Upper lobe of left lung (tissue), 6 donors: ENCODE results near the gene PSMB4. TPM values are rescaled to one million over a fixed set of nuclear protein-coding genes. Genes with fewer than 3 reads are reported as not detected.

Experiments
- ATAC-seq, 2 donors: fragments of 200-7000 bp; cut with Tn5 transposase; one replicate each; pipeline ENCODE4 v1.9.1; 2022; ENCODE audit warnings: mild to moderate bottlenecking in 2 of 2, moderate library complexity in 2 of 2; ENCODE audit not compliant: low FRiP score in 2 of 2
- DNase-seq, 2 donors: peaks; one replicate each; pipeline ENCODE4 v3.0.0-alpha.2; 2019 to 2020
- H3K27ac ChIP-seq, 4 donors: fragments of 200-600 bp; sonication (generic); one replicate each; pipeline ENCODE4 v1.5.1; 2016 to 2019
- H3K27me3 ChIP-seq, 4 donors: fragments of 200-600 bp; sonication (generic); one replicate each; pipeline ENCODE4 v1.5.1; 2017 to 2019
- H3K36me3 ChIP-seq, 4 donors: fragments of 200-600 bp; sonication (generic); one replicate each; pipeline ENCODE4 v1.5.1; 2016 to 2019
- H3K4me1 ChIP-seq, 4 donors: fragments of 200-600 bp; sonication (generic); one replicate each; pipeline ENCODE4 v1.5.1; 2018 to 2019
- H3K4me3 ChIP-seq, 4 donors: fragments of 200-600 bp; sonication (generic); one replicate each; pipeline ENCODE4 v1.5.1; 2017 to 2019; ENCODE audit warnings: mild to moderate bottlenecking in 2 of 4, moderate library complexity in 1 of 4
- H3K9me3 ChIP-seq, 4 donors: fragments of 200-600 bp; sonication (generic); one replicate each; pipeline ENCODE4 v1.5.1; 2018 to 2019
- CTCF ChIP-seq, 6 experiments: fragments of 450-650 bp in 4 of 6; fragments of 200-600 bp in 2 of 6; sonication (generic) in 2 of 6; IDR thresholded peaks; one replicate each; pipeline ENCODE4 v1.5.1; 2016 to 2019; ENCODE audit warnings: antibody characterized with exemption in 6 of 6
- EP300 ChIP-seq, 4 donors: sonication (generic); formaldehyde crosslinking; IDR thresholded peaks; one replicate each; pipeline ENCODE4 v1.5.1; 2017; ENCODE audit warnings: antibody characterized with exemption in 4 of 4, control low read depth in 2 of 4
- POLR2A ChIP-seq, 4 donors: fragments of 450-650 bp; IDR thresholded peaks; one replicate each; pipeline ENCODE4 v1.5.1; 2016 to 2017; ENCODE audit warnings: antibody characterized with exemption in 4 of 4, mild to moderate bottlenecking in 2 of 4
- POLR2AphosphoS5 ChIP-seq, 2 donors: sonication (generic); formaldehyde crosslinking; IDR thresholded peaks; one replicate each; pipeline ENCODE4 v1.5.1; 2017; ENCODE audit warnings: antibody characterized with exemption in 2 of 2
- WGBS, 2 donors: methylation state at CpG; one replicate each; pipeline ENCODE4 v1.1.5; 2017 to 2018; 5-methylcytosine and 5-hydroxymethylcytosine counted together
- total RNA-seq, 6 donors: library from RNA; depleted of rRNA in 4 of 6; stranded (reverse); fragments of >200 nt in 4 of 6; gene quantifications; one replicate each; pipeline versions ENCODE4 v1.1.0 to v1.2.1, GENCODE V29; 2016 to 2021
- donor health status: DM: no; HTN: no; CAD: no; lungs with moderate emphysema.
- donor health status: DM: no; HTN: yes; CAD: no; lungs with severe emphysema.

PSMB4 gene
- total RNA-seq, 6 donors from 2014 or later = 127 to 216 (median 179) TPM

GRCh38 chr1:151362308-151363155 lies 36.8 kb upstream of the PSMB4 start:
- Histone ChIP-seq H3K27me3 (no peaks in the 10 kb centered on the region), H3K36me3 (peaks cover 14 to 45% (median 37%) of the 10 kb centered on the region in 4 donors), H3K9me3 (peaks cover 0 to 11% (median 2%) of the 10 kb centered on the region in 4 donors), H3K27ac (no peak overlapping the region), H3K4me3 (no peak overlapping the region), H3K4me1 (no peaks in the 10 kb centered on the region)
- WGBS, 2 donors = 96 to 100% methylated on average over 3 of the region's 3 CpGs
- DNase-seq (no peak), ATAC-seq (no peak)
- no peak for TF ChIP-seq POLR2AphosphoS5 (IDR thresholded peaks at IDR 0.05)
- no peak for TF ChIP-seq POLR2A (IDR thresholded peaks at IDR 0.05)
- TF ChIP-seq CTCF (IDR thresholded peaks at IDR 0.05) = no peak
- no peak for TF ChIP-seq EP300 (IDR thresholded peaks at IDR 0.05)

- Histone ChIP-seq H3K27me3 (no peaks in the 10 kb centered on the region), H3K9me3 (peaks cover 0 to 11% (median 2%) of the 10 kb centered on the region in 4 donors), H3K36me3 (peaks cover 18 to 60% (median 39%) of the 10 kb centered on the region in 4 donors), H3K4me3 (no peak overlapping the region), H3K4me1 (peaks cover 8 to 20% (median 13%) of the 10 kb centered on the region in 4 donors), H3K27ac (no peak overlapping the region)
- TF ChIP-seq POLR2A (IDR thresholded peaks at IDR 0.05) (no peak), EP300 (IDR thresholded peaks at IDR 0.05) (no peak), CTCF (IDR thresholded peaks at IDR 0.05) (no peak), POLR2AphosphoS5 (IDR thresholded peaks at IDR 0.05) (no peak)
- ATAC-seq = no peak
- WGBS, 2 donors = 91 to 92% methylated on average over 4 of the region's 4 CpGs
- DNase-seq = no peak
Observed at GRCh38 chr1:151364996-151365395, 34.4 kb upstream of the PSMB4 start.

- DNase-seq (no peak), ATAC-seq (no peak)
- H3K4me1 ChIP-seq = peaks cover 28 to 46% (median 37%) of the 10 kb centered on the region in 4 donors
- H3K9me3 ChIP-seq = peaks cover 0 to 3% (median 0%) of the 10 kb centered on the region in 4 donors
- 77 to 80% methylated on average over 8 of the region's 8 CpGs for WGBS, 2 donors
- H3K27ac ChIP-seq = peak overlapping the region in 1 of 4 donors; percentile 35
- H3K36me3 ChIP-seq = peaks cover 18 to 59% (median 35%) of the 10 kb centered on the region in 4 donors
- TF ChIP-seq POLR2AphosphoS5 (IDR thresholded peaks at IDR 0.05) (no peak), POLR2A (IDR thresholded peaks at IDR 0.05) (no peak), EP300 (IDR thresholded peaks at IDR 0.05) (no peak), CTCF (IDR thresholded peaks at IDR 0.05) (no peak)
- no peak overlapping the region for H3K4me3 ChIP-seq
- no peaks in the 10 kb centered on the region for H3K27me3 ChIP-seq
Observed at GRCh38 chr1:151367658-151368392, 31.5 kb upstream of the PSMB4 start.

GRCh38 chr1:151368393-151369301 lies 30.7 kb upstream of the PSMB4 start:
- DNase-seq (peak in 1 of 2 donors; percentile 41), ATAC-seq (no peak)
- peaks cover 18 to 51% (median 31%) of the 10 kb centered on the region in 4 donors for H3K36me3 ChIP-seq
- H3K27ac ChIP-seq = peak overlapping the region in 2 of 4 donors; percentile 24 to 35
- H3K27me3 ChIP-seq = no peaks in the 10 kb centered on the region
- H3K9me3 ChIP-seq = no peaks in the 10 kb centered on the region
- peaks cover 33 to 52% (median 42%) of the 10 kb centered on the region in 4 donors for H3K4me1 ChIP-seq
- WGBS, 2 donors = 82 to 89% methylated on average over 8 to 19 of the region's 20 CpGs
- H3K4me3 ChIP-seq = no peak overlapping the region
- TF ChIP-seq CTCF (IDR thresholded peaks at IDR 0.05) (no peak), POLR2AphosphoS5 (IDR thresholded peaks at IDR 0.05) (no peak), POLR2A (IDR thresholded peaks at IDR 0.05) (no peak), EP300 (IDR thresholded peaks at IDR 0.05) (no peak)
